Uterus (tissue), 4 donors: ENCODE measurements around the gene ABCC11. TPM values are rescaled to one million over a fixed set of nuclear protein-coding genes. Genes with fewer than 3 reads are reported as not detected.

Source experiments
- DNase-seq, 2 donors: peaks; one replicate each; pipeline ENCODE4 v3.0.0-alpha.2; 2019 to 2020
- H3K27ac ChIP-seq, 2 donors: fragments of 200-600 bp; sonication (generic); 1 replicate in 1 of 2; 2 replicates in 1 of 2; pipeline ENCODE4 v1.5.1; 2016 to 2018
- H3K27me3 ChIP-seq, 2 donors: fragments of 200-600 bp; sonication (generic); one replicate each; pipeline ENCODE4 v1.5.1; 2018 to 2019; ENCODE audit warnings: control low read depth in 1 of 2
- H3K36me3 ChIP-seq, 2 donors: fragments of 200-600 bp; sonication (generic); one replicate each; pipeline ENCODE4 v1.5.1; 2019; ENCODE audit warnings: control low read depth in 1 of 2
- H3K4me1 ChIP-seq, 2 donors: fragments of 200-600 bp; sonication (generic); one replicate each; pipeline ENCODE4 v1.5.1; 2018 to 2019; ENCODE audit warnings: control low read depth in 1 of 2
- H3K4me3 ChIP-seq, 2 donors: fragments of 200-600 bp; sonication (generic); 1 replicate in 1 of 2; 2 replicates in 1 of 2; pipeline ENCODE4 v1.5.1; 2018 to 2019; ENCODE audit warnings: mild to moderate bottlenecking in 1 of 2
- H3K9me3 ChIP-seq, 2 donors: fragments of 200-600 bp; sonication (generic); one replicate each; pipeline ENCODE4 v1.5.1; 2019; ENCODE audit warnings: control low read depth in 1 of 2
- POLR2A ChIP-seq, 2 donors: fragments of 450-650 bp; IDR thresholded peaks; one replicate each; pipeline ENCODE4 v1.6.1; 2016; ENCODE audit warnings: antibody characterized with exemption in 2 of 2, mild to moderate bottlenecking in 1 of 2, moderate library complexity in 1 of 2
- intact Hi-C: fragments of 100-400 bp; cut with DNase I; formaldehyde crosslinking; loops from one replicate; pipeline ENCODE4 v1.15.1; 2023; ENCODE audit warnings: low total_unique reads
- total RNA-seq, 4 donors: library from RNA; depleted of rRNA in 3 of 4; stranded (reverse); fragments of >200 nt in 3 of 4; gene quantifications; one replicate each; pipeline versions ENCODE4 v1.1.0 to v1.2.4, GENCODE V29; 2014 to 2023
- TF ChIP-seq, protein P1 (sequence below), 4 experiments: fragments of 200-600 bp in 2 of 4; fragments of 450-650 bp in 2 of 4; sonication (generic) in 2 of 4; IDR thresholded peaks; one replicate each; pipeline ENCODE4 v1.5.1; 2016 to 2019; ENCODE audit warnings: antibody characterized with exemption in 4 of 4, mild to moderate bottlenecking in 2 of 4, moderate library complexity in 1 of 4
- donor health status: DM: yes; HTN: yes; CAD: no.

The ABCC11 gene
- total RNA-seq, 4 donors from 2014 or later = 0.48 TPM; not detected in 3

DNA sequence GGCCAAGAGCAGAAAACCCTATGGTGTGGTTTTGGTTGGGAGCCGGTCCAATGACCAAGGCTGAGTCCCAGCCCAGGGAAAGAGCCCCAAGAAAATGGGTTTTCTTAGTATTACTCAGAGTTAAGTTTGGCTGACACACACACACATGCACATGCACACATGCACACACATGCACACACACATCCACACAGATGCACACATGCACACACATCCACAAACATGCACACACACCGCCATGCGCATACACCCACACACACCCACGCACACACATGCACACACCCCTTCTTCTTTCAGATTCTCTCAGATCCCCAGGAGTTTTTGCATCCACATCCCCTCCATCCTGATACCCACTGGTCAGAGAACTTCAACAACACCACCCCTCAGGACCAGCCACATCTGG is 100.6 kb downstream of the ABCC11 start:
- H3K4me1 ChIP-seq = no peaks in the 10 kb centered on the region
- TF ChIP-seq, protein P1, sequence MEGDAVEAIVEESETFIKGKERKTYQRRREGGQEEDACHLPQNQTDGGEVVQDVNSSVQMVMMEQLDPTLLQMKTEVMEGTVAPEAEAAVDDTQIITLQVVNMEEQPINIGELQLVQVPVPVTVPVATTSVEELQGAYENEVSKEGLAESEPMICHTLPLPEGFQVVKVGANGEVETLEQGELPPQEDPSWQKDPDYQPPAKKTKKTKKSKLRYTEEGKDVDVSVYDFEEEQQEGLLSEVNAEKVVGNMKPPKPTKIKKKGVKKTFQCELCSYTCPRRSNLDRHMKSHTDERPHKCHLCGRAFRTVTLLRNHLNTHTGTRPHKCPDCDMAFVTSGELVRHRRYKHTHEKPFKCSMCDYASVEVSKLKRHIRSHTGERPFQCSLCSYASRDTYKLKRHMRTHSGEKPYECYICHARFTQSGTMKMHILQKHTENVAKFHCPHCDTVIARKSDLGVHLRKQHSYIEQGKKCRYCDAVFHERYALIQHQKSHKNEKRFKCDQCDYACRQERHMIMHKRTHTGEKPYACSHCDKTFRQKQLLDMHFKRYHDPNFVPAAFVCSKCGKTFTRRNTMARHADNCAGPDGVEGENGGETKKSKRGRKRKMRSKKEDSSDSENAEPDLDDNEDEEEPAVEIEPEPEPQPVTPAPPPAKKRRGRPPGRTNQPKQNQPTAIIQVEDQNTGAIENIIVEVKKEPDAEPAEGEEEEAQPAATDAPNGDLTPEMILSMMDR (IDR thresholded peaks at IDR 0.05) = no peak
- TF ChIP-seq POLR2A (IDR thresholded peaks at IDR 0.05) = no peak
- no peak for DNase-seq
- intact Hi-C loops = no loop called here
- H3K36me3 ChIP-seq = no peaks in the 10 kb centered on the region
- H3K27me3 ChIP-seq = no peaks in the 10 kb centered on the region
- no peaks in the 10 kb centered on the region for H3K9me3 ChIP-seq
- no peak overlapping the region for H3K4me3 ChIP-seq
- H3K27ac ChIP-seq = no peak overlapping the region

DNA sequence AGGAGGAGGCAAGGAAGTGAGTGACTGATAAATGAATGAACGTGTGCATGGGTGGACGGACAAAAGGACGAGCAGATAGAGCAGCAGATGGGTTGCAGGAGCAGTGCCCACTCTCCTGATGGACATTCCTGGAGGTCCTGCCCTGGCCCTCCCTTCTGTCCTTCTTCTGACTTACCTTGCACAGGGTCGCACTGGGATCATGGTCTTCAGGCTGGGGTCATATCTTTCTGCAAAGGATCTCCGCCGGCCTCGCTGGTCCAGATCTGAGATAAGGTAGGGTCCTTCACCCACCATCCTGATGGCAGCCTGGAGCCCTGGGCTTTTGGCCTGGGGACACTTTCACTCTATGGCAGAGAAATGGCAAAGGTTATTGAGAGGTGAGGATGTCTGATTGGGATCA is 101.2 kb downstream of the ABCC11 start:
- H3K4me1 ChIP-seq = no peaks in the 10 kb centered on the region
- intact Hi-C loops = no loop called here
- no peaks in the 10 kb centered on the region for H3K27me3 ChIP-seq
- DNase-seq = no peak
- H3K4me3 ChIP-seq = no peak overlapping the region
- H3K27ac ChIP-seq = no peak overlapping the region
- no peaks in the 10 kb centered on the region for H3K9me3 ChIP-seq
- TF ChIP-seq, protein P1 (IDR thresholded peaks at IDR 0.05) = no peak
- no peak for TF ChIP-seq POLR2A (IDR thresholded peaks at IDR 0.05)
- no peaks in the 10 kb centered on the region for H3K36me3 ChIP-seq

DNA sequence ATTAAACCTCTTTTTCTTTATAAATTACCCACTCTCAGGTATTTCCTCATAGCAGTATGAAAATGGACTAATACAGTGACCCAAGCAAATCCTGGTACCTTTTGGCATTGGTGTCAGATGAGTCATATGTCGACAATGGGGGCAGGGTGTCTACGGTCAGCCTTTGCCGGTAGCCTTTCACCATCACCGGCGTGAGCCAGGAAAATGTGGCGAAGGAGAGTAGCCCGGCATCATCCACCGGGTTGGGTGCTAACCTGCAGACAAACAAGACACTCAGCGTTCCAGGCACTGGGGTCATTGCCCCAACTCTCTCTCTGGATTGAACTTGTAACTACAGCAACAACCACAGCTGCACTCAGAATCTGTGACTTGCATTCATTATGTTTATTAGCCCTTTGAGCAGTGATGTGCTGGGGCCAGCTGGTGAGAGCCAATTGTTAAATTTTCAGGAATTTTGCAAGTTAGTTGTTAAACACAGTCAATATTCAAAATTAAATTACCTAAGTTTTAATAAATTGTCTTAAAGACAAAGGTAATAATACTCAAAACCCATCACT is 103.4 kb downstream of the ABCC11 start:
- no peaks in the 10 kb centered on the region for H3K9me3 ChIP-seq
- TF ChIP-seq, protein P1 (IDR thresholded peaks at IDR 0.05) = no peak
- TF ChIP-seq POLR2A (IDR thresholded peaks at IDR 0.05) = no peak
- H3K27me3 ChIP-seq = no peaks in the 10 kb centered on the region
- no peak for DNase-seq
- no peak overlapping the region for H3K27ac ChIP-seq
- no peak overlapping the region for H3K4me3 ChIP-seq
- H3K36me3 ChIP-seq = no peaks in the 10 kb centered on the region
- intact Hi-C loops = no loop called here
- no peaks in the 10 kb centered on the region for H3K4me1 ChIP-seq

DNA sequence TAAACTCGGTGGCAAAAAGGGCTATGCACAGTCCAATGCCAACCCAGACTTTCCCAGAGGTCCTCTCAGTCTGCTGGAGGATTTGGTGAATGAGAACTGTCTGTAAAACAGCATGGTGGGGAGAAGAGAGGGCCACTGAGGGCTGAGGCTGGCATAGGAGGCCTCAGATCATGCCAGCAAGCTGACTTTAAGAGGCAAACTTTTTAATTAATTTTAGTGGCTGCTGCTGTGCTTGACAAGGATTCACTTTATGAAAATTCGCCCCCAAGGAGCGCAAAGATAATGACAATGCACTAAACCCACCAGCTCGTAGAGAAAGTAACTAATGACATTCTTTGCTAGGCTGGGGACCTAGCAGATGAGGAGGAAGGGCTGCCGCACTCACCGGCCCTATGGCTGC is 106.5 kb downstream of the ABCC11 start:
- DNase-seq = no peak
- intact Hi-C loops = no loop called here
- Histone ChIP-seq H3K4me1 (no peaks in the 10 kb centered on the region), H3K4me3 (no peak overlapping the region), H3K9me3 (no peaks in the 10 kb centered on the region), H3K36me3 (no peaks in the 10 kb centered on the region), H3K27ac (no peak overlapping the region), H3K27me3 (no peaks in the 10 kb centered on the region)
- TF ChIP-seq POLR2A (IDR thresholded peaks at IDR 0.05) = no peak
- TF ChIP-seq, protein P1 (IDR thresholded peaks at IDR 0.05) = no peak

DNA sequence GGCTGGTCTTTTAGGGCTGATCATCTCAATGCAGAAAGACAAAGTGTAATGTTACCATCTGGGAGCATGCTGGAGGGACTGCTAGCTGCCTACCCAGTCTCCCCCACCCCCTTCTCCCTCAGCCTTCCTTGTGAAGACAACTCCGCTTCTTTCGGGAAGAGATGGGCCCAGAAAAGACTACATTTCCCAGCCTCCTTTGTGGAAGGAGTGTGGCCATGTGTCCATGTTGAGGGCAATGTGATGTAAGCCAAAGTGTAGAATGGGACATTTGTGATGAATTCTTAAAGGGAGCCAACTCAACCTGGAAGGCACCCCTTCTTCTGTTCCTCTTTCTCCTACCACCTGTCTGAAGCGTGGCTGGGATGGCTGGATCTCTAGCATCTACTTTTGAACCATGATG is 107.8 kb downstream of the ABCC11 start:
- TF ChIP-seq, protein P1 (IDR thresholded peaks at IDR 0.05) = no peak
- TF ChIP-seq POLR2A (IDR thresholded peaks at IDR 0.05) = no peak
- no peaks in the 10 kb centered on the region for H3K4me1 ChIP-seq
- H3K4me3 ChIP-seq = no peak overlapping the region
- H3K9me3 ChIP-seq = no peaks in the 10 kb centered on the region
- H3K27me3 ChIP-seq = no peaks in the 10 kb centered on the region
- no peak overlapping the region for H3K27ac ChIP-seq
- H3K36me3 ChIP-seq = no peaks in the 10 kb centered on the region
- DNase-seq = no peak
- intact Hi-C loops = no loop called here
